ENCODE measurements around the gene DNAH1.
"Not testable (repeated sequence)": the region's sequence is repeated elsewhere in the genome, so short reads cannot be mapped to it uniquely, and the experiment has no call there.

The DNAH1 gene

GRCh38 chr3:52338131-52338530 is 22.0 kb downstream of the DNAH1 start:
- not testable (repeated sequence) for DNase-seq

- DNase-seq, result peak; percentile 44 to 70
These were observed 23.5 kb downstream of the DNAH1 start for GRCh38 chr3:52339612-52340011.

GRCh38 chr3:52341123-52341522 is 25.0 kb downstream of the DNAH1 start:
- DNase-seq, result peak; percentile 17 to 47

GRCh38 chr3:52343946-52344600 is 28.0 kb downstream of the DNAH1 start:
- DNase-seq, result no peak

GRCh38 chr3:52345521-52346109 is 29.5 kb downstream of the DNAH1 start:
- no peak for DNase-seq

GRCh38 chr3:52346623-52347530 is 30.8 kb downstream of the DNAH1 start:
- no peak for DNase-seq

- DNase-seq, result no peak
These were observed 31.9 kb downstream of the DNAH1 start for GRCh38 chr3:52347716-52348635.

- no peak for DNase-seq
These were observed 33.0 kb downstream of the DNAH1 start for GRCh38 chr3:52349131-52349530.

GRCh38 chr3:52349611-52350395 is 33.7 kb downstream of the DNAH1 start:
- no peak for DNase-seq

GRCh38 chr3:52350416-52350815 is 34.3 kb downstream of the DNAH1 start:
- no peak for DNase-seq

- no peak for DNase-seq
These were observed 35.1 kb downstream of the DNAH1 start for GRCh38 chr3:52350981-52351761.

GRCh38 chr3:52351762-52352368 is 35.7 kb downstream of the DNAH1 start:
- DNase-seq, result no peak

- DNase-seq, result no peak
These were observed 36.4 kb downstream of the DNAH1 start for GRCh38 chr3:52352566-52352965.

GRCh38 chr3:52353291-52353855 is 37.3 kb downstream of the DNAH1 start:
- no peak for DNase-seq

- no peak for DNase-seq
These were observed 38.6 kb downstream of the DNAH1 start for GRCh38 chr3:52354676-52355075.

GRCh38 chr3:52355526-52355925 is 39.4 kb downstream of the DNAH1 start:
- no peak for DNase-seq

GRCh38 chr3:52356126-52356525 is 40.0 kb downstream of the DNAH1 start:
- DNase-seq, result no peak

- DNase-seq, result no peak
These were observed 41.3 kb downstream of the DNAH1 start for GRCh38 chr3:52357151-52358080.

Measured in inflammatory macrophage (primary cell).